HUDEP-2 (cell line): ENCODE measurements around the gene DNAJC10.

Source experiments
- DNase-seq, 76 experiments: peaks; one replicate each; lab custom pipeline; 2025; ENCODE audit not compliant: unreplicated experiment in 76 of 76; lab: John Stamatoyannopoulos, UW

Gene DNAJC10

DNA sequence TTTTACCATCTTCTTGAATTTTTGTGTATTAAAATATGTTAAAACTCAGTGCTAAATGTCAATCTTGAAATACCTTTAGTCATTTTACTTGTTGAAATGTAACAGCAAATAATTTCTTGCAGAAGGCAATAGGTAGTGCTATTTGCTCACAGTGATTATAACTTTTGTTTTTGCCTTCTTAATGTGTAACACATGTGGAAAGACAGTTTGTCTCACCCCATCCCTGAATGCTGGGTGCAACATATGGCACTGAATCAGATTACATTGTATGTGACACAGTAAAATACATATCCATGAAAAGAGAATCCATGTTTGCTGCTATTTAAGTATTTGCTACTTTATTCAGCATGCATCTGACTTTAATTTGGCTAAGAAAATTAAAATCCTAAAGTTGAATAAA lies 115.0 kb downstream of the DNAJC10 start:
- DNase-seq = no peak

DNA sequence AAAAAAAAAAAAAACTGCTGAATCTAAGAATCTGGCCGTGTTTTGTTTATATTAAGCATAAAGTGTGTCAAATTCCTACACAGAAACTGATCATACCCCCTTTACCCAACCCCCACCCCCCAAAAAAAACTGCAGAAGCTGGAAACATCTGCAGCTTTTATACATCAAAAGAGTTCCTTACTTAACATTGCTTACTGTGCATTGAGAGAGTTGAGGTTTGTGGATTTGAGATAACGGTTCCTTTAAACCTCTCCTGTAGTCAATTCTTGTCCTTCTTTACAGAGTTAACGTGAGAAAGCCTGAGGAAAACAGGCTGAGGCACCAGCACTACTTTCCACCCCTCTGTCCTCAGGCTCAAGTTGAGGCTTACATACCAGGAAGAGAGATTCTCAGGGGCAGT lies 115.9 kb downstream of the DNAJC10 start:
- DNase-seq = no peak

DNA sequence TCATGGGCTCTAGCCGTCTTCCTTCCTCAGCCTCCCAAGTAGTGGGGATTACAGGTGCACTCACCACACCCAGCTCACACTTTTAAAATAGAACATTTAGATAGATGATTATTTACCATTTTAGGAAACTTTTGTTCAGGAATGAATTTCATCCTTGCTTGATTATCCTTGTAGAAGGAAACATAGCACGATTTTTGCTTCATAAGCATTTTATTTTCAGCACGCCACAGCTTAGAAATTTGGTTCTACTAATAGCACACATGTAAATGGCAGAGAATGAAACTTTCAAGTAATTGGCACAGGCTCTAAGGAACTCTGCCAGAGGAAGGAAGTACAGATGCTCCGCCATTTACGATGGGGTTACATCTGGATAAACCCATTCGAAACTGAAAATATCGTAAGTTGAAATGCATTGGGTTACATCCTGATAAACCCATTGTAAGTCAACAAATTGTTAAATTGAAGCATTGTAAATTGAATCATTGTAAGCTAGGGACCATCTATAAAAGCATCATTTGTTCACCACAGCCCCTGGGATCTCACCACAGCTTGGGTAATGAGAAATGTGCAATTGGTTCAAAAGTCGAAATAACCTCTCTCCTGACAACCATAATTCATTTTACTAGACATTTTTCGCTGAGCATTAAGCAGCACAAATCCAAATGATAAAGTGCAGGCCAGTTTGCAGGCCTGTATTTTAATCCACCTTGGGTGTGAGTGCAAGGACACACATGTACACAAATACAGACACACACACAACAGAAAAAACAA lies 117.2 kb downstream of the DNAJC10 start:
- no peak for DNase-seq

DNA sequence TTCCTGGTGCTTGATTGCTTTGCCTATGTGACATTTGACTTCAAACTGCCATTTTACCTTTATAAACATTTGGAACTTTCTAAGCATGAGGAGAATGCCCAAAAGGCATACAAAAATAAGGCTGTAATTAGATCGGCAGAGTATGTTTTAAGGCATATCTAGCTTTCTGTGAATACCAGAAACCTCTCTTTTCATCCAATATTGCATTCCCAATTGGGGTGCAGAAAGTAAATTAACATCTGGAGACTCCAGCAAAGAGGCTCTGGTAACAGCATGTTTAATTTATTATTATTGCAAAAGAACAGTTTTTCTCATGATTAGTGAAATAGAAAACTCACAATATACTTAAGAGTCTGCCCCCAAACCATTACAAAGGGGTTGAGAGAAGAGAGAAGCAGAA lies 118.2 kb downstream of the DNAJC10 start:
- no peak for DNase-seq

DNA sequence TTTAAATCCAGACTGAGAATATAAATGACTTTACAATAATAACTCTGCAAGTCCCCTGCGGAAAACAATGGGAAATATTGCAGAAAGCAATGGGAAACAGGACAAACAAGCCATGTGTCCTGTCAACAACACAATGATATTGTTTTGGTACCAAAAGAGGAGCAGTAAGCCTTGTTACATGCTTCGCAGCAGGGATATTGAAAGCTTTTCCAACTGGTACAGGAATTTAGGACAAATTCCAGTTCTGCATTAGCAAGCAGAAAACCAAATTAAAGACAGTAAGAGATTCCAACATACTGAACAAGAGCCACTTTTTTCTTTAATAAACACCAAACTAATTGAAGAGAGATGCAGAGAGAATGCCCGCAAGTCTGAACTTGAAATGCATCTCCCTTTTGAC lies 120.4 kb downstream of the DNAJC10 start:
- DNase-seq = no peak
